Activated naive CD4-positive, alpha-beta T cell treated with anti-CD3 and anti-CD28 coated beads, Interleukin-2, amount 50 U/mL, for 24 hours (primary cell): ENCODE data around the gene SCRN2.

Experiments used
- H3K27ac Mint-ChIP-seq: one replicate; pipeline ENCODE4 v1.8.0; 2021; ENCODE audit warnings: mild to moderate bottlenecking, mixed read lengths
- H3K27me3 Mint-ChIP-seq: one replicate; pipeline ENCODE4 v1.8.0; 2021; ENCODE audit warnings: mixed read lengths
- H3K36me3 Mint-ChIP-seq: one replicate; pipeline ENCODE4 v1.8.0; 2021; ENCODE audit warnings: mixed read lengths
- H3K4me1 Mint-ChIP-seq: one replicate; pipeline ENCODE4 v1.8.0; 2021; ENCODE audit warnings: mixed read lengths
- H3K4me3 Mint-ChIP-seq: one replicate; pipeline ENCODE4 v1.8.0; 2021; ENCODE audit warnings: mild to moderate bottlenecking, mixed read lengths
- H3K9me3 Mint-ChIP-seq: one replicate; pipeline ENCODE4 v1.8.0; 2021; ENCODE audit warnings: mixed read lengths

The SCRN2 gene

GRCh38 chr17:47840742-47841487 lies at the start of gene SCRN2:
Gene SCRN2, minus strand, starts transcription at chr17:47841273. Its CDS starts 430 bp downstream, at chr17:47840843.
- H3K27me3 Mint-ChIP-seq, result peaks cover 11% of the 10 kb centered on the region
- no peaks in the 10 kb centered on the region for H3K9me3 Mint-ChIP-seq
- H3K4me1 Mint-ChIP-seq, result peaks cover 45% of the 10 kb centered on the region
- H3K27ac Mint-ChIP-seq, result peak within 1 kb of the TSS; percentile 84
- no peaks in the 10 kb centered on the region for H3K36me3 Mint-ChIP-seq
- peak within 1 kb of the TSS; percentile 93 for H3K4me3 Mint-ChIP-seq

- Mint-ChIP-seq H3K36me3 (no peaks in the 10 kb centered on the region), H3K9me3 (no peaks in the 10 kb centered on the region), H3K4me1 (peaks cover 32% of the 10 kb centered on the region), H3K27ac (no peak overlapping the region), H3K27me3 (no peaks in the 10 kb centered on the region), H3K4me3 (no peak overlapping the region)
Measured at GRCh38 chr17:47889734-47890529, 48.9 kb upstream of the SCRN2 start.

- H3K27me3 Mint-ChIP-seq, result no peaks in the 10 kb centered on the region
- H3K4me1 Mint-ChIP-seq, result peaks cover 34% of the 10 kb centered on the region
- H3K36me3 Mint-ChIP-seq, result no peaks in the 10 kb centered on the region
- H3K9me3 Mint-ChIP-seq, result no peaks in the 10 kb centered on the region
- no peak overlapping the region for H3K4me3 Mint-ChIP-seq
- no peak overlapping the region for H3K27ac Mint-ChIP-seq
Measured at GRCh38 chr17:47888293-47888692, 47.2 kb upstream of the SCRN2 start.

DNA sequence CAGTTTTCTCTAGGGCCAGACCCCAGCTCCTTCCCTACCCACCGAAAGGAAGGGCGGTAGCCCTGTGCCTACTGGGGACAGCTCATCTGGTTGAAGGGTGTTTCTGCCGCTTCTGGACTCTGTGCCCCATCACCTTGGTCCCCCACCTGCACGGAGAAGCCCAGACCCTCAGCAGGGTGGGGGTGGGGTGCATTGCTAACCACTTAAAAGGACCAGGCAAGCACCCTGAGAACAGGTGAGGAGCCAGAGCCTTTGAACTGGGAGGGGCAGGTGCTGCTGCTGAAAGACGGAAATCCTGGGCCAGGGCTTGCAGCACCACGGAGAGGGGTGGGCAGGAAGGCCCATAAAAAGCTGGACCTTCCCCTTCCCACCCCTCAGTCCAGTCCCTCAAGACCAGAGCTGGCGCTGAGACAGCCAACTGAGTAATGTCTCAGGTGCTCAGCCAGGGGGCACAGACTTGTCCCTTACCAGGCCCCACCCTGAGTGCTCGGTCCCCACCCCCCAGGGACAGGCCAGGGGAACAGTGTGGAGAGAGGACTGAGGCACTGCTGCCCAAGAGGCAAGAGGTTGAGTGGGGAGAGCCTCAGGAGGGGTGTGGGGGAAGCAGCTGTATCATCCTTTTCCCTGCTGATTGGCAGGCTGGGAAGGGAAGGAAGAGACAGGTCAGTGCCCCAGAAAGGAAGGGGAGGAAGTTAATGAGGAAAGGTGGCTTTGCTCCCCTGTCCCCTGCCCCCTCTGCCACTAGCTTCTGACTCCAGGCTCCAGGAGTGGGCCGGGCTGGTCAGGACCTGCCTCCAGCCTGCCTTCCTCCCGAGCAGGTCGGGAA lies 44.0 kb upstream of the SCRN2 start:
- Mint-ChIP-seq H3K27me3 (no peaks in the 10 kb centered on the region), H3K27ac (no peak overlapping the region), H3K9me3 (no peaks in the 10 kb centered on the region), H3K4me3 (no peak overlapping the region), H3K36me3 (no peaks in the 10 kb centered on the region), H3K4me1 (peaks cover 40% of the 10 kb centered on the region)

DNA sequence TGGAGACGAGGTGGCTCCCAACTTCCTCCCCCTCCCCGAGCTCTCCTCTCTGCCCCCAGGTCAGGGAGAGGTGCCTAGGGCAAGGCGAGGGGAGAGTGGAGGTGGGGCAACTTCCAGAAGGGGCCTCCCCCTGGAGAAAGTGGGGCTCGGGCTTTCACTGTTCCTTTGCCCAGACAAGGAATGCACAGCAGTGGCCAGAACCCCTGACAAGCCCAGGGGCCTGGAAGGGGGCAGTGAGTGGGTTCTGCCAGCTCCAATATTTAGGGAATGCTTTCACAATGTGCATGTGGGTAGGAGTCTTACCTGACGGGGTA lies 43.3 kb upstream of the SCRN2 start:
- H3K27ac Mint-ChIP-seq, result no peak overlapping the region
- no peaks in the 10 kb centered on the region for H3K36me3 Mint-ChIP-seq
- no peak overlapping the region for H3K4me3 Mint-ChIP-seq
- H3K9me3 Mint-ChIP-seq, result no peaks in the 10 kb centered on the region
- H3K4me1 Mint-ChIP-seq, result peaks cover 35% of the 10 kb centered on the region
- H3K27me3 Mint-ChIP-seq, result no peaks in the 10 kb centered on the region

- Mint-ChIP-seq H3K36me3 (no peaks in the 10 kb centered on the region), H3K4me3 (no peak overlapping the region), H3K9me3 (no peaks in the 10 kb centered on the region), H3K4me1 (peaks cover 40% of the 10 kb centered on the region), H3K27ac (no peak overlapping the region), H3K27me3 (no peaks in the 10 kb centered on the region)
Measured at GRCh38 chr17:47883589-47884426, 42.7 kb upstream of the SCRN2 start.

GRCh38 chr17:47882695-47883588 lies 41.9 kb upstream of the SCRN2 start:
- Mint-ChIP-seq H3K36me3 (no peaks in the 10 kb centered on the region), H3K27ac (no peak overlapping the region), H3K27me3 (no peaks in the 10 kb centered on the region), H3K9me3 (no peaks in the 10 kb centered on the region), H3K4me1 (peaks cover 41% of the 10 kb centered on the region), H3K4me3 (no peak overlapping the region)

- H3K9me3 Mint-ChIP-seq, result no peaks in the 10 kb centered on the region
- H3K4me1 Mint-ChIP-seq, result peaks cover 41% of the 10 kb centered on the region
- no peak overlapping the region for H3K27ac Mint-ChIP-seq
- H3K36me3 Mint-ChIP-seq, result no peaks in the 10 kb centered on the region
- H3K4me3 Mint-ChIP-seq, result no peak overlapping the region
- no peaks in the 10 kb centered on the region for H3K27me3 Mint-ChIP-seq
Measured at GRCh38 chr17:47882247-47882646, 41.2 kb upstream of the SCRN2 start.

DNA sequence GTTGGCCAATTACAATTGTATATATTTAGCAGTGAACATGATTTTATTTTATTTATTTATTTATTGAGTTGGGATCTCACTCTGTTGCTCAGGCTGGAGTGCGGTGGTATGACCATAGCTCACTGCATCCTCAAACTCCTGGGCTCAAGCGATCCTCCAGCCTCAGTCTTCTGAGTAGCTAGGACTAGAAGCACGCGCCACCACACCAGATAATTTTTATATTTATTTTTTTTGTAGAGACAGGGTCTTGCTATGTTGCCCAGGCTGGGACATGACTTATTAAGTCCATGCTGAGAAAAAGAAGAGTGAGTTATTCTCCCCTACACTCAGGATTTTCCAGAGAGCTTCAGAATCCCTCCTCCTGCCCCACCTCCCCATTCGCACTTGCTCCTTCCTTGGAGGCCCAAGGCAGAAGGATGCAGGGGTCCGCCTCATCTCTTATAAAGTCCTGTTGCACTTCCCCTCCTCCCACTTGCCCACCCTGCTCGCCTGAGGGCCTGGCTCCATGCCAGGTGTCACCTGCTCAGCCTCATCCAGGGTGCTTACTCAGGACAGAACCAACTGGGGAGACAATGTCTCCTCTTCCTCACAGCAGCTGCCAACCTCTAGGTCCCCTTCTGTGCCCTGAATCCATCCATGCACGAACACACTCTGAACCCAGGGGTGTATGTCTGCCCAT lies 38.8 kb upstream of the SCRN2 start:
- no peak overlapping the region for H3K27ac Mint-ChIP-seq
- H3K4me1 Mint-ChIP-seq, result peaks cover 29% of the 10 kb centered on the region
- H3K9me3 Mint-ChIP-seq, result no peaks in the 10 kb centered on the region
- no peaks in the 10 kb centered on the region for H3K36me3 Mint-ChIP-seq
- no peaks in the 10 kb centered on the region for H3K27me3 Mint-ChIP-seq
- H3K4me3 Mint-ChIP-seq, result no peak overlapping the region

DNA sequence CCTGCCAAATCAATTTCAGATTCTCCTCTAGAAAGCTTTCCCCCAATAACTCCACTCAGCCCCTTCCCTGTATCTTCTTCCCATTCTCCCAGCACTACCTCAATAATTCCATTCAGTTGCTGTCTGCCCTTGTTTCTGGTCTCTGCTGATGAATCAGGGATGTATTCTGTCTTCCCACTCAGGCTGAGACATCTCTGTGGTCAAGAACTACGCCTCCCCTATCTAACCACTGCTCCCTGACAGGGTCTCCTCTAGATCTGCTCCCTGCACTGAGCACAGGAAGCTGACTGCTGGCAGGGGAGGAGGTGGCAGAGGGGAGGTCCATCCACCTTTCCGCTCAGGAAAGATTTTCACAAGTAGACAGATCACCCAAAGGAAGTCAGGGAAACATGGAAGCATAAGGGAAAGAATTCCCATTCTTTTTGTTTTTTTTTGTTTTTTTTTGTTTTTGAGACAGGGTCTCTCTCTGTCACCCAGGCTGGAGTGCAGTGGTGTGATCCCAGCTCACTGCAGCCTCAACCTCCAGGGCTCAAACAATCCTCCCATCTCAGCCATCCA lies 38.0 kb upstream of the SCRN2 start:
- Mint-ChIP-seq H3K27ac (peak overlapping the region; percentile 13), H3K4me3 (no peak overlapping the region), H3K4me1 (peaks cover 21% of the 10 kb centered on the region), H3K27me3 (no peaks in the 10 kb centered on the region), H3K9me3 (no peaks in the 10 kb centered on the region), H3K36me3 (no peaks in the 10 kb centered on the region)

DNA sequence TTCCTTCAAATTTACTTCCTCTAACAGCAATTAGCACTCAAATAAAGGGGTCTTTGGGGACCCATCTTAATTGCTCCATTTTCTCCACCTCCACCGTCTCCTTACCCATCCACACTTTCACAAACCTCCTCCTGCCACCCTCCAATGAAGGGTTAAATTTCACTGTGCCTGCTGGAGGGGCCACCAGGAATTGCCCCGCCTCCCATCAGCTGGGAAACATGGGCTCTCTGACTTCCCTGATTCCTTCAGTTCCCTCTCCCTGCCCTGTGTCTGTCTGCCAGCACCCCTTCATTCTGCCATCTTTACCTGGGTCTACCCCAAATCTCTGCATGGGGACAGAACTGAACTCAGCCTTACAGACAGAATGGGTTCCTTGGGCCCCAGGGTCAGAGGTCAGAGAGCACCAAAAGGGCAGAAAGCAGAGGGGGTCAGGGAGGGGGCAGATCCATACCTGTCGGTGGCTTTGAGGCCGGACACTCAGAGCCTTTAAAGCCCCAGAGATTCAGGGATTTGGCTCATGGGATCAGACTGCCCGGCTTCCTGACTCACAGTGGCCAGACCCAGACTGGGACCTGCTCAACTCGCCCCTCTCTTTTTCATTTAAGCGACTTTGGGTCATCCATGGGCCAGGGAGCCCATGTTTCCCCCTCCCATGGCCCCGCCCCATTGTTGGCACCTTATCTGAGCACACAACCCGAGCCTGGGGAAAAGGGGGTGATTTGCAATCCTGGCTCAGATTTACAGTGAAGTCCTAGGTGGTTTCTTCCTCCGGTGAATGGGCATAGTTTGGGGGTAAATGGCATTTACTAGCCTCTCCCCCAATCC lies 37.3 kb upstream of the SCRN2 start:
- H3K4me3 Mint-ChIP-seq, result no peak overlapping the region
- H3K27me3 Mint-ChIP-seq, result peaks cover 6% of the 10 kb centered on the region
- peaks cover 14% of the 10 kb centered on the region for H3K4me1 Mint-ChIP-seq
- H3K36me3 Mint-ChIP-seq, result no peaks in the 10 kb centered on the region
- H3K9me3 Mint-ChIP-seq, result no peaks in the 10 kb centered on the region
- peak overlapping the region; percentile 4 for H3K27ac Mint-ChIP-seq

DNA sequence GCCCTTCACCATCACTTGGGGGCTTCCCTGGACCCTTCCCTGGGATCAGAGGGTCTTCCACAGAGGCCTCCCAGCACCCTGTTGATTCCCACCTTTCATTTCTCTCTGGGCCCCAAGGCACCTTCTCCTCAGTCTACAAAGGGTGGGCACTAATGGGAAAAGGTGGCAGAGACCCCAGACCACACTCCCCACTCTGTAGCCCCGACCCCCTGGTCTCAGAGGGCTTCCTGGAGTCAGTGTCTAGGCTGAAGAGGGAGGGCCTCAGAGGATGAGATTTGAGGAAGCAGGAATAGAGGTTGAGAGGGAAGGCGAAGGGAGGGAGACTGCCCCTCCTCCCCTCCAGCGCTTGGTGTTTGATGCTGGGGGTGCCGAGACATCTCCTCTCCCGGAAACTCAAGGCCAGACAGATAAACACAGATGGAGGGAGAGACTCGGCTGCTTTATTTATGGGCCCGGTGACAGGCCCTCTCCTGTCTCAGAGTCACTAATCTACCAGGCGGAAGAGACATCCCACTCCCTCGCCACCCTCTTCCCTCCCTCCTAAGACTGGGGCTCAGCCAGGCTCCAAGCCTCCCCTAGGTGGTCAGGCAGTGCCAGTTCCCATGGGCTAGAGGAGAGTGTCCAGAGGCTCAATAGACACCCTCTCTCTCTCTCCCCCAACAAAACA lies 36.4 kb upstream of the SCRN2 start:
- H3K4me1 Mint-ChIP-seq, result peaks cover 6% of the 10 kb centered on the region
- H3K9me3 Mint-ChIP-seq, result no peaks in the 10 kb centered on the region
- H3K4me3 Mint-ChIP-seq, result no peak overlapping the region
- peaks cover 6% of the 10 kb centered on the region for H3K27me3 Mint-ChIP-seq
- H3K36me3 Mint-ChIP-seq, result no peaks in the 10 kb centered on the region
- no peak overlapping the region for H3K27ac Mint-ChIP-seq
